ENCODE measurements around the gene HRH1.

Gene HRH1

DNA sequence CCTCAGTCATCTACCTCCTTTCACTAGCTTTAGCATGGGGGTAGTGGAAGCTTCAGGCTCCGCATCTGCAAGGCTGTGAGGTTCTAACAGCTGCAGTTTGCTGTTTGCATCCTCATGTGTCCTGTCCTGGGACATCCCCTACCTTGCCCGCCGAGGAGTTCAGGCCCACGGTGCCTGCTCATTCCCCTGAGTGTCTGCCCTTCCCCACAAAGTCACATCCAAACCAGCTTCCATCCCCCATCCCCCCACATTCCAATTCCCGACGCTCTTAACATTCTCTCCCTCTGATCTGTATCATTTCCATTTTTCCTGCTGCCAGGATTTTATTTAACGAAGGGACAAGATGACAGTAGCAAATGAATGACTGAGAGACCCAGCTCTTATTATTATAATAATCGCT lies 43.8 kb downstream of the HRH1 start:
- no peak overlapping the region for H3K27ac ChIP-seq (ENCODE audit: extremely low read depth, low read depth, low read length)
- no peak overlapping the region for H3K4me3 ChIP-seq (ENCODE audit: low read depth, low read length)
- ChIA-PET POLR2A (no interaction called here), CTCF (interaction anchor here (0.6 to 1.8 kb wide), 5 partner anchors 10 to 594 kb away, joined by 3 to 7 read pairs (median 3); no protein-coding TSS in a partner anchor)
- H3K9me3 ChIP-seq (ENCODE audit: control insufficient read depth, insufficient read depth, low read depth, low read length), result no peaks in the 10 kb centered on the region
- no peaks in the 10 kb centered on the region for H3K4me1 ChIP-seq (ENCODE audit: control insufficient read depth, insufficient read depth, low read length)
- TF ChIP-seq PRDM1 (tag by site-specific recombination; IDR thresholded peaks at IDR 0.05) (no peak), ZNF10 (tag by site-specific recombination; IDR thresholded peaks at IDR 0.05) (no peak), ZBTB1 (tag by site-specific recombination; IDR thresholded peaks at IDR 0.05) (no peak), ZNF747 (tag by site-specific recombination; IDR thresholded peaks at IDR 0.05) (no peak), ZNF426 (tag by site-specific recombination; IDR thresholded peaks at IDR 0.05) (no peak), OVOL3 (tag by site-specific recombination; IDR thresholded peaks at IDR 0.05) (no peak), ZNF16 (tag by site-specific recombination; IDR thresholded peaks at IDR 0.05; ENCODE audit: low read depth) (no peak), TRIM28 (IDR thresholded peaks at IDR 0.05; ENCODE audit: borderline replicate concordance, low read length) (no peak), ZNF670 (tag by site-specific recombination; IDR thresholded peaks at IDR 0.05; ENCODE audit: low read depth) (no peak), ZSCAN30 (tag by site-specific recombination; IDR thresholded peaks at IDR 0.05) (no peak), ZNF654 (tag by site-specific recombination; IDR thresholded peaks at IDR 0.05; ENCODE audit: low read depth) (no peak), ZNF239 (tag by site-specific recombination; IDR thresholded peaks at IDR 0.05) (no peak), ZNF629 (tag by site-specific recombination; IDR thresholded peaks at IDR 0.05) (no peak), ZNF223 (tag by site-specific recombination; IDR thresholded peaks at IDR 0.05) (no peak), ZNF354C (tag by site-specific recombination; IDR thresholded peaks at IDR 0.05; ENCODE audit: borderline replicate concordance, low read depth) (no peak), ZNF658 (tag by site-specific recombination; IDR thresholded peaks at IDR 0.05) (no peak)
- no peaks in the 10 kb centered on the region for H3K36me3 ChIP-seq (ENCODE audit: control insufficient read depth in 2 of 2, insufficient read depth in 1 of 2, low read length in 2 of 2)

DNA sequence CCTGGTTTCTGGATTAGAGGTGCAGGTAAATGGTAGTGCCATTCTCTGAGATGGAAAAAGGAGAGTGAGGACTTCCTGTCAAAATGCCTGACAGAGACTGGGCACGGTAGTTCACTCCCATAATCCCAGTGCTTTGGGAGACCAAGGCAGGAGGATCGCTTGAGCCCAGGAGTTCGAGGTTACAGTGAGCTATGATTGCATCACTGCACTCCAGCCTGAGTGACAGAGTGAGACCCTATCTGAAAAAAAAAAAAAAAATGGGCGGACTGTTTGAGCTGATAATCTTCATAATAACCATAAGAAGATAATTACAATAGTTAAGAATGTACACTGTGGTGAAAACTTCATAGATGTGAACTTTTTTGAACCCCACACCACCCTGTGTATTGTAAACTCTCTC lies 44.2 kb downstream of the HRH1 start:
- Histone ChIP-seq H3K9me3 (ENCODE audit: control insufficient read depth, insufficient read depth, low read depth, low read length) (no peaks in the 10 kb centered on the region), H3K4me3 (ENCODE audit: low read depth, low read length) (no peak overlapping the region), H3K36me3 (ENCODE audit: control insufficient read depth in 2 of 2, insufficient read depth in 1 of 2, low read length in 2 of 2) (no peaks in the 10 kb centered on the region), H3K4me1 (ENCODE audit: control insufficient read depth, insufficient read depth, low read length) (no peaks in the 10 kb centered on the region), H3K27ac (ENCODE audit: extremely low read depth, low read depth, low read length) (no peak overlapping the region)
- ChIA-PET CTCF (interaction anchor here (0.6 to 1.8 kb wide), 4 partner anchors 24 to 594 kb away, joined by 3 to 7 read pairs (median 4); no protein-coding TSS in a partner anchor), POLR2A (no interaction called here)
- TF ChIP-seq ZNF670 (tag by site-specific recombination; IDR thresholded peaks at IDR 0.05; ENCODE audit: low read depth), result no peak
- no peak for TF ChIP-seq ZNF366 (tag by site-specific recombination; conservative IDR thresholded peaks at IDR 0.05)
- TF ChIP-seq ZNF548 (tag by site-specific recombination; IDR thresholded peaks at IDR 0.05), result no peak
- TF ChIP-seq ZNF114 (tag by site-specific recombination; IDR thresholded peaks at IDR 0.05), result no peak
- TF ChIP-seq, protein P1, sequence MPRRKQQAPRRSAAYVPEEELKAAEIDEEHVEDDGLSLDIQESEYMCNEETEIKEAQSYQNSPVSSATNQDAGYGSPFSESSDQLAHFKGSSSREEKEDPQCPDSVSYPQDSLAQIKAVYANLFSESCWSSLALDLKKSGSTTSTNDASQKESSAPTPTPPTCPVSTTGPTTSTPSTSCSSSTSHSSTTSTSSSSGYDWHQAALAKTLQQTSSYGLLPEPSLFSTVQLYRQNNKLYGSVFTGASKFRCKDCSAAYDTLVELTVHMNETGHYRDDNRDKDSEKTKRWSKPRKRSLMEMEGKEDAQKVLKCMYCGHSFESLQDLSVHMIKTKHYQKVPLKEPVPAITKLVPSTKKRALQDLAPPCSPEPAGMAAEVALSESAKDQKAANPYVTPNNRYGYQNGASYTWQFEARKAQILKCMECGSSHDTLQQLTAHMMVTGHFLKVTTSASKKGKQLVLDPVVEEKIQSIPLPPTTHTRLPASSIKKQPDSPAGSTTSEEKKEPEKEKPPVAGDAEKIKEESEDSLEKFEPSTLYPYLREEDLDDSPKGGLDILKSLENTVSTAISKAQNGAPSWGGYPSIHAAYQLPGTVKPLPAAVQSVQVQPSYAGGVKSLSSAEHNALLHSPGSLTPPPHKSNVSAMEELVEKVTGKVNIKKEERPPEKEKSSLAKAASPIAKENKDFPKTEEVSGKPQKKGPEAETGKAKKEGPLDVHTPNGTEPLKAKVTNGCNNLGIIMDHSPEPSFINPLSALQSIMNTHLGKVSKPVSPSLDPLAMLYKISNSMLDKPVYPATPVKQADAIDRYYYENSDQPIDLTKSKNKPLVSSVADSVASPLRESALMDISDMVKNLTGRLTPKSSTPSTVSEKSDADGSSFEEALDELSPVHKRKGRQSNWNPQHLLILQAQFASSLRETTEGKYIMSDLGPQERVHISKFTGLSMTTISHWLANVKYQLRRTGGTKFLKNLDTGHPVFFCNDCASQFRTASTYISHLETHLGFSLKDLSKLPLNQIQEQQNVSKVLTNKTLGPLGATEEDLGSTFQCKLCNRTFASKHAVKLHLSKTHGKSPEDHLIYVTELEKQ (tag by site-specific recombination; IDR thresholded peaks at IDR 0.05; ENCODE audit: borderline replicate concordance), result no peak
- no peak for TF ChIP-seq ZNF132 (tag by site-specific recombination; IDR thresholded peaks at IDR 0.05; ENCODE audit: borderline replicate concordance)
- no peak for TF ChIP-seq ZFP69B (tag by site-specific recombination; IDR thresholded peaks at IDR 0.05)
- TF ChIP-seq ZNF473 (tag by site-specific recombination; IDR thresholded peaks at IDR 0.05), result no peak
- no peak for TF ChIP-seq ZNF202 (tag by site-specific recombination; IDR thresholded peaks at IDR 0.05; ENCODE audit: borderline replicate concordance)
- TF ChIP-seq, protein P2, sequence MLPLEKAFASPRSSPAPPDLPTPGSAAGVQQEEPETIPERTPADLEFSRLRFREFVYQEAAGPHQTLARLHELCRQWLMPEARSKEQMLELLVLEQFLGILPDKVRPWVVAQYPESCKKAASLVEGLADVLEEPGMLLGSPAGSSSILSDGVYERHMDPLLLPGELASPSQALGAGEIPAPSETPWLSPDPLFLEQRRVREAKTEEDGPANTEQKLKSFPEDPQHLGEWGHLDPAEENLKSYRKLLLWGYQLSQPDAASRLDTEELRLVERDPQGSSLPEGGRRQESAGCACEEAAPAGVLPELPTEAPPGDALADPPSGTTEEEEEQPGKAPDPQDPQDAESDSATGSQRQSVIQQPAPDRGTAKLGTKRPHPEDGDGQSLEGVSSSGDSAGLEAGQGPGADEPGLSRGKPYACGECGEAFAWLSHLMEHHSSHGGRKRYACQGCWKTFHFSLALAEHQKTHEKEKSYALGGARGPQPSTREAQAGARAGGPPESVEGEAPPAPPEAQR (tag by site-specific recombination; IDR thresholded peaks at IDR 0.05), result no peak
- no peak for TF ChIP-seq ZNF133 (tag by site-specific recombination; IDR thresholded peaks at IDR 0.05)
- TF ChIP-seq, protein P3, sequence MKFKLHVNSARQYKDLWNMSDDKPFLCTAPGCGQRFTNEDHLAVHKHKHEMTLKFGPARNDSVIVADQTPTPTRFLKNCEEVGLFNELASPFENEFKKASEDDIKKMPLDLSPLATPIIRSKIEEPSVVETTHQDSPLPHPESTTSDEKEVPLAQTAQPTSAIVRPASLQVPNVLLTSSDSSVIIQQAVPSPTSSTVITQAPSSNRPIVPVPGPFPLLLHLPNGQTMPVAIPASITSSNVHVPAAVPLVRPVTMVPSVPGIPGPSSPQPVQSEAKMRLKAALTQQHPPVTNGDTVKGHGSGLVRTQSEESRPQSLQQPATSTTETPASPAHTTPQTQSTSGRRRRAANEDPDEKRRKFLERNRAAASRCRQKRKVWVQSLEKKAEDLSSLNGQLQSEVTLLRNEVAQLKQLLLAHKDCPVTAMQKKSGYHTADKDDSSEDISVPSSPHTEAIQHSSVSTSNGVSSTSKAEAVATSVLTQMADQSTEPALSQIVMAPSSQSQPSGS (tag by site-specific recombination; IDR thresholded peaks at IDR 0.05; ENCODE audit: low read depth), result no peak
- TF ChIP-seq, protein P4, sequence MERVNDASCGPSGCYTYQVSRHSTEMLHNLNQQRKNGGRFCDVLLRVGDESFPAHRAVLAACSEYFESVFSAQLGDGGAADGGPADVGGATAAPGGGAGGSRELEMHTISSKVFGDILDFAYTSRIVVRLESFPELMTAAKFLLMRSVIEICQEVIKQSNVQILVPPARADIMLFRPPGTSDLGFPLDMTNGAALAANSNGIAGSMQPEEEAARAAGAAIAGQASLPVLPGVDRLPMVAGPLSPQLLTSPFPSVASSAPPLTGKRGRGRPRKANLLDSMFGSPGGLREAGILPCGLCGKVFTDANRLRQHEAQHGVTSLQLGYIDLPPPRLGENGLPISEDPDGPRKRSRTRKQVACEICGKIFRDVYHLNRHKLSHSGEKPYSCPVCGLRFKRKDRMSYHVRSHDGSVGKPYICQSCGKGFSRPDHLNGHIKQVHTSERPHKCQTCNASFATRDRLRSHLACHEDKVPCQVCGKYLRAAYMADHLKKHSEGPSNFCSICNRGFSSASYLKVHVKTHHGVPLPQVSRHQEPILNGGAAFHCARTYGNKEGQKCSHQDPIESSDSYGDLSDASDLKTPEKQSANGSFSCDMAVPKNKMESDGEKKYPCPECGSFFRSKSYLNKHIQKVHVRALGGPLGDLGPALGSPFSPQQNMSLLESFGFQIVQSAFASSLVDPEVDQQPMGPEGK (tag by site-specific recombination; IDR thresholded peaks at IDR 0.05), result no peak
- TF ChIP-seq ZNF423 (tag by site-specific recombination; IDR thresholded peaks at IDR 0.05), result no peak
- TF ChIP-seq ZXDB (tag by site-specific recombination; IDR thresholded peaks at IDR 0.05), result no peak

All from HEK293 (cell line).